GM12875 (cell line): ENCODE data around the gene PHYH.
"Not testable (repeated sequence)": the region's sequence is repeated elsewhere in the genome, so short reads cannot be mapped to it uniquely, and the experiment has no call there.

Experiments used
- H3K4me3 ChIP-seq: one replicate; pipeline ENCODE4 v1.5.1; 2011; ENCODE audit warnings: low read depth, low read length, control low read depth
- TF ChIP-seq, protein P1 (sequence below): IDR thresholded peaks from 2 replicates; pipeline ENCODE4 v1.5.1; 2011; ENCODE audit warnings: low read depth, mild to moderate bottlenecking, control low read depth, inconsistent platforms, low read length, moderate library complexity, borderline replicate concordance; ENCODE audit not compliant: insufficient read depth

Gene PHYH

DNA sequence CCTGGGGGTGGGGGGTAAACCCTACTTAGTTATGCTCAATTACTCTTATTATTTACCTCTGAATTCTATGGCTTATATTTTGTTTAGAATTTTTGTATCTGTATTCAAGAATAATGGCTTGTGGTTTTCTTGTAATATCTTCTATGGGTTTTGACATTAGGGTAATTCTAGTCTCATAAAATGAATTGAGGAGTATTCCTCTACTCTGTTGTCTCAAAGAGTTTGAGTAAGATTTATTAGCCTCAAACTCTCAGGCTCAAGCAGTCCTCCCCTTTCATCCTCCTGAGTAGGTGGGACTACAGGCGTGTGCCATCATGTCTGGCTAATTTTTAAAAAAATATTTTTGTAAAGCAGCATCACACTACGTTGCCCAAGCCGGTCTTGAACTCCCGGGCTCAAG is 46.1 kb downstream of the PHYH start:
- H3K4me3 ChIP-seq = no peak overlapping the region
- TF ChIP-seq, protein P1, sequence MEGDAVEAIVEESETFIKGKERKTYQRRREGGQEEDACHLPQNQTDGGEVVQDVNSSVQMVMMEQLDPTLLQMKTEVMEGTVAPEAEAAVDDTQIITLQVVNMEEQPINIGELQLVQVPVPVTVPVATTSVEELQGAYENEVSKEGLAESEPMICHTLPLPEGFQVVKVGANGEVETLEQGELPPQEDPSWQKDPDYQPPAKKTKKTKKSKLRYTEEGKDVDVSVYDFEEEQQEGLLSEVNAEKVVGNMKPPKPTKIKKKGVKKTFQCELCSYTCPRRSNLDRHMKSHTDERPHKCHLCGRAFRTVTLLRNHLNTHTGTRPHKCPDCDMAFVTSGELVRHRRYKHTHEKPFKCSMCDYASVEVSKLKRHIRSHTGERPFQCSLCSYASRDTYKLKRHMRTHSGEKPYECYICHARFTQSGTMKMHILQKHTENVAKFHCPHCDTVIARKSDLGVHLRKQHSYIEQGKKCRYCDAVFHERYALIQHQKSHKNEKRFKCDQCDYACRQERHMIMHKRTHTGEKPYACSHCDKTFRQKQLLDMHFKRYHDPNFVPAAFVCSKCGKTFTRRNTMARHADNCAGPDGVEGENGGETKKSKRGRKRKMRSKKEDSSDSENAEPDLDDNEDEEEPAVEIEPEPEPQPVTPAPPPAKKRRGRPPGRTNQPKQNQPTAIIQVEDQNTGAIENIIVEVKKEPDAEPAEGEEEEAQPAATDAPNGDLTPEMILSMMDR = no peak

DNA sequence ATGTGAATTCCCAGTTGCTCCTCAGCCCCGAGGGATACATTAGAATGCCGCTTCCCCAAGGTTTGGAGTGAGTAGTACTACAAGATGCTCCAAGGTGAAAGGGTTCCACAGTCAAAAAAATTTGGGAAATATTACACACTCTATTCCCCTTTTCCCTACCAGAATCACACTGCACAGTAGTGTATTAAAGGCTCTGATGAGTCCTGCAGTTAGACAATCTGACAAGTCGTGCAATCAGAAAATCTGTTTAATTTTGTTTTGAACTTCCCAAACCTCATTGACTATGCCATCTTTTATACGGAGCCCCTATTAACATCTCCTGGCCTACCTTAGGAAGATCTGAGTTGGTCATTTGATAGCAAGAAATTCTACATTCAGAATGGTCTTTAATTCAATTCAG is 52.1 kb downstream of the PHYH start:
- TF ChIP-seq, protein P1 = no peak
- H3K4me3 ChIP-seq = no peak overlapping the region

DNA sequence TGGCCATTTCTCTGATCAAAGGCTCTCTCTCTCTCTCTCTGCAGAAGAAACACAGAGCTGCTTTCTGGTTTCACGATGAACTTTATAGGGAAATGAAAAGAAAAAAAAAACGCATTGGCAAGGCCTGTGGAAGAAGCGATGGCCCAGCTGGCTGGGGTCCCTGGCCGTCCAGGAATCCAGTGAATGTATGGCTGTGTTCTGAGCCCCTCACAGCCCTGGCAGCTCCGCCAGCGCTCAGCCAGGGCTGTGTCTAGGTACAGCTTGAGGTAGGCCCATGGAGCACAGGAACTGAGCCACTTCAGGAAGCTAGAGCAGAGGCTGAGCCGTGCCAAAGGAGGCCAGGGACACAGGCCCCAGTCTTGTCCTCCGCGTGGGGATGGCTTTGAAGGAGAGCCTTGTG is 52.6 kb downstream of the PHYH start:
- TF ChIP-seq, protein P1 = no peak
- H3K4me3 ChIP-seq = no peak overlapping the region

DNA sequence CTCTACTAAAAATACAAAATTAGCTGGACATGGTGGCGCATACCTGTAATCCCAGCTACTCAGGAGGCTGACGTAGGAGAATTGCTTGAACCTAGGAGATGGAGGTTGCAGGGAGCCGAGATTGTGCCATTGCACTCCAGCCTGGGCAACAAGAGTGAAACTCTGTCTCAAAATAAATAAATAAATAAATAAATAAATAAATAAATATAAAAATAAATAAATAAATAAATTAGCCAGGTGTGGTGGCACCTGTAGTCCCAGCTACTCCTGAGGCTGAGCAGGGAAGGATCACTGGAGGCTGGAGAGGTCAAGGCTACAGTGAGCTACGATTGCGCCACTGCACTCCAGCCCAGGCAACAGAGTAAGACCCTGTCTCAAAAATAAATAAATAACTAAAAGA is 57.6 kb downstream of the PHYH start:
- not testable (repeated sequence) for H3K4me3 ChIP-seq

DNA sequence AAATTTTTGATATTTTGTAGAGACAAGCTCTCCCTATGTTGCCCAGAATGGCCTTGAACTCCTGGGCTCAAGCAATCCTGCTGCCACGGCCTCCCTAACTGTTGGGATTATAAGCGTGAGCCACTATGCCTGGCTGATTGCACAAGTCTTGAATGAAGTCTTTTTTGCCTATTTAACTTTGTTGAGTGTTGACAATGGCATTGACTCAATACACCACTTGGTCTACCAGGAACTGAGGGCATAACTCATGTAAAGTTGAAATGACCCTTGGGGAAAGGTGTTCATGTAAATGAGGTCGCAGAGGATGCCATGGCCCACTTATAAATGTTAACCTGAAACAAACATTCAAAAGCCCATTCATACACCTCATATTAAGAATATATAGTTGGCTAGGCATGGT is 58.3 kb downstream of the PHYH start:
- TF ChIP-seq, protein P1 = no peak

DNA sequence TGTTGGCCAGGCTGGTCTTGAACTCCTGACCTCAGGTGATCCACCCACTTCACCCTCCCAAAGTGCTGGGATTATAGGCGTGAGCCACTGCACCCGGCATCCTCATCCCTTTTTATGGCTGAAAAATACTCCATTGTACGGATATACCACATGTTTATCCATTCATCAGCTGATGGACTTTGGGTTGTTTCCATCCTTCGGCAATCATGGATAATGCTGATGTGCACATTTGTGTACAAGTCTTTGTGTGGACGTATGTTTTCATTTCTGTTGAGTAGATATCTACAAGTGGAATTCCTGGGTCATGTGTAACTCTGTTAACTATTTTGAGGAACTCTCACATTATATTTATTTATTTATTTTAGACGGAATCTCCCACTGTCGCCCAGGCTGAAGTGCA is 59.9 kb downstream of the PHYH start:
- no peak overlapping the region for H3K4me3 ChIP-seq
- TF ChIP-seq, protein P1 = no peak

More for the DNA sequence above, 58.3 kb downstream of the PHYH start:
- H3K4me3 ChIP-seq = no peak overlapping the region

DNA sequence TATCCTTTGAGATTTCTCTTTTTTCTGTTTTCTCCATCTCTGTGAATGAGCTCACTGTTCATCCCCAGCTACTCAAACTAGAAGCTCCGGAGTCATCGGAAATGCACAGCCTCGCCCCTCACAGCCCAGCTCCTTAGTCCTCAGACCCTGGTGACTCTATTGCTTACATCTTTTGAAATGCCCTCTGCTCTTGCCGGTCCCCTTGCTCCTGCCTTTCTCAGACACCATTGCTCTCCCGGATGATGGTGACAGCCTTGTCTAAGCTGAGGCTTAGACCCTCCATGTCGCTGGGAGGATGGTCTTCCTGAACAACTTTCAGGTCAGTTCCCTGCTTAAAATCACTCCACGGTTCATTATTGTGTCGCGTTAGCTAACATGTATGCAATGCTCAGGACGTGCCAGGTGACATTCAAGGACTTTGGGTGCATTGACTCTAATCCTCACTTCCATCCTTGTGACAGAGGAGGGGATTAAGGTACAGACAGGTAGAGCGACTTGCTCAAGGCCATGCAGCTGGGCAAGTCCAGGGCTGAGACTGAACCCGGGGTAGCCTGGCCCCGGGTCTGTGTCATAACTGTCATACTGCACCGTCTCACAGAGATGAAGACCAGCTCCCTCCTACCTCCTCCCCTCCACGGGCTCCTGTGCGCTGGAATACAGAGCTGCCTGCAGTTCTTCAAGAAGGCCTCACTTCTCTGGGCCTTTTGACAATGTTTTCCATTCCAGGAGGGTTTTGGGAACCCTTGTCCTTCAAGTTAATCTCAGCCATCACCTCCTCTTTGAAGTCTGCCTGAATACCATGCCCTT is 61.4 kb downstream of the PHYH start:
- TF ChIP-seq, protein P1 = no peak
- no peak overlapping the region for H3K4me3 ChIP-seq
